Liver (tissue), 9 donors: ENCODE data around the gene RCL1. TPM values are rescaled to one million over a fixed set of nuclear protein-coding genes. Genes with fewer than 3 reads are reported as not detected.

Experiments
- DNase-seq: peaks from one replicate; pipeline ENCODE4 v3.0.0-alpha.2; 2017; ENCODE audit warnings: low spot score
- H3K27ac ChIP-seq, 2 donors: one replicate each; pipeline ENCODE4 v1.7.0; 2013; ENCODE audit warnings: inconsistent platforms in 2 of 2, low read length in 2 of 2, control low read depth in 1 of 2, low read depth in 1 of 2, mild to moderate bottlenecking in 1 of 2
- H3K27me3 ChIP-seq, 4 donors: one replicate each; pipeline versions ENCODE4 v1.6.1 to v1.7.0; 2013; ENCODE audit warnings: low read length in 3 of 4, inconsistent platforms in 1 of 4, mild to moderate bottlenecking in 1 of 4, moderate library complexity in 1 of 4; ENCODE audit not compliant: control insufficient read depth in 4 of 4, insufficient read depth in 4 of 4
- H3K36me3 ChIP-seq, 4 donors: one replicate each; pipeline versions ENCODE4 v1.6.1 to v1.7.0; 2013; ENCODE audit warnings: low read length in 3 of 4, mild to moderate bottlenecking in 3 of 4, low read depth in 1 of 4, moderate library complexity in 1 of 4; ENCODE audit not compliant: control insufficient read depth in 4 of 4, insufficient read depth in 3 of 4
- H3K4me1 ChIP-seq, 4 donors: one replicate each; pipeline versions ENCODE4 v1.6.1 to v1.7.0; 2013; ENCODE audit warnings: low read length in 3 of 4, mild to moderate bottlenecking in 3 of 4, moderate library complexity in 1 of 4; ENCODE audit not compliant: control insufficient read depth in 4 of 4, insufficient read depth in 4 of 4
- H3K4me3 ChIP-seq, 3 donors: one replicate each; pipeline versions ENCODE4 v1.6.1 to v1.7.0; 2013; ENCODE audit warnings: low read length in 3 of 3, control low read depth in 1 of 3, low read depth in 1 of 3, mild to moderate bottlenecking in 1 of 3
- H3K9ac ChIP-seq, 2 donors: one replicate each; pipeline ENCODE4 v1.7.0; 2013; ENCODE audit warnings: low read length in 2 of 2, mild to moderate bottlenecking in 2 of 2, moderate library complexity in 2 of 2, control low read depth in 1 of 2, low read depth in 1 of 2
- H3K9me3 ChIP-seq, 4 donors: one replicate each; pipeline versions ENCODE4 v1.6.1 to v1.7.0; 2013; ENCODE audit warnings: low read length in 3 of 4; ENCODE audit not compliant: control insufficient read depth in 4 of 4
- EGR1 ChIP-seq, 2 donors: IDR thresholded peaks; 2 replicates each; pipeline ENCODE4 v1.6.1; 2016 to 2018; ENCODE audit warnings: antibody characterized with exemption in 2 of 2, low read depth in 2 of 2
- FOXA1 ChIP-seq: IDR thresholded peaks from 2 replicates; pipeline ENCODE4 v1.6.1; 2016; ENCODE audit warnings: antibody characterized with exemption
- FOXA2 ChIP-seq: IDR thresholded peaks from 2 replicates; pipeline ENCODE4 v1.6.1; 2016; ENCODE audit warnings: antibody characterized with exemption
- GABPA ChIP-seq, 2 donors: IDR thresholded peaks in 1 of 2; conservative IDR thresholded peaks in 1 of 2; 2 replicates each; pipeline ENCODE4 v1.6.1; 2016; ENCODE audit warnings: antibody characterized with exemption in 2 of 2, mild to moderate bottlenecking in 1 of 2, moderate library complexity in 1 of 2
- HNF4A ChIP-seq, 2 donors: conservative IDR thresholded peaks; 2 replicates each; pipeline ENCODE4 v1.6.1; 2016; ENCODE audit warnings: antibody characterized with exemption in 2 of 2, mild to moderate bottlenecking in 2 of 2
- HNF4G ChIP-seq: IDR thresholded peaks from 2 replicates; pipeline ENCODE4 v1.6.1; 2016; ENCODE audit warnings: antibody characterized with exemption
- JUND ChIP-seq, 2 donors: IDR thresholded peaks; 2 replicates each; pipeline ENCODE4 v1.6.1; 2016; ENCODE audit warnings: antibody characterized with exemption in 2 of 2
- RAD21 ChIP-seq, 2 donors: IDR thresholded peaks; 2 replicates each; pipeline ENCODE4 v1.6.1; 2016; ENCODE audit warnings: antibody characterized with exemption in 2 of 2, mild to moderate bottlenecking in 2 of 2
- RXRA ChIP-seq, 2 donors: IDR thresholded peaks; 2 replicates each; pipeline ENCODE4 v1.6.1; 2017 to 2018; ENCODE audit warnings: antibody characterized with exemption in 2 of 2, mild to moderate bottlenecking in 1 of 2
- SP1 ChIP-seq: IDR thresholded peaks from 2 replicates; pipeline ENCODE4 v1.6.1; 2018; ENCODE audit warnings: antibody characterized with exemption, mild to moderate bottlenecking
- TAF1 ChIP-seq: conservative IDR thresholded peaks from 2 replicates; pipeline ENCODE4 v1.6.1; 2016; ENCODE audit warnings: antibody characterized with exemption, mild to moderate bottlenecking
- YY1 ChIP-seq: IDR thresholded peaks from 2 replicates; pipeline ENCODE4 v1.6.1; 2016; ENCODE audit warnings: antibody characterized with exemption, mild to moderate bottlenecking
- WGBS: extraction: QIAGEN DNeasy Blood & Tissue Kit; methylation state at CpG from one replicate; pipeline ENCODE4 v1.1.7; 2013; 5-methylcytosine and 5-hydroxymethylcytosine counted together
- polyA plus RNA-seq, 2 donors: library from polyadenylated mRNA; stranded (reverse) in 1 of 2; unstranded in 1 of 2; fragments of 200-250 nt in 1 of 2; fragments of >200 nt in 1 of 2; fragmentation: Nextera tagmentation in 1 of 2; extraction: Ambion mirVana in 1 of 2; gene quantifications; one replicate each; pipeline versions ENCODE4 v1.2.1 to v1.2.3, GENCODE V29; 2013 to 2015
- total RNA-seq, 2 donors: library from RNA; depleted of rRNA; stranded (reverse); fragments of >200 nt; gene quantifications; one replicate each; pipeline ENCODE4 v1.2.3, GENCODE V29; 2014
- TF ChIP-seq, protein P1 (sequence below): IDR thresholded peaks from 2 replicates; pipeline ENCODE4 v1.6.1; 2016; ENCODE audit warnings: antibody characterized with exemption
- TF ChIP-seq, protein P2 (sequence below): fragments of 150-350 bp; IDR thresholded peaks from 2 replicates; pipeline ENCODE4 v1.5.1; 2017; ENCODE audit warnings: improper control_type of control experiment, low read depth, low read length; ENCODE audit not compliant: missing input control
- TF ChIP-seq, protein P3 (sequence below): IDR thresholded peaks from 2 replicates; pipeline ENCODE4 v1.6.1; 2016; ENCODE audit warnings: antibody characterized with exemption
- TF ChIP-seq, protein P4 (sequence below): IDR thresholded peaks from 2 replicates; pipeline ENCODE4 v1.6.1; 2016; ENCODE audit warnings: antibody characterized with exemption, mild to moderate bottlenecking
- TF ChIP-seq, protein P5 (sequence below): IDR thresholded peaks from 2 replicates; pipeline ENCODE4 v1.6.1; 2016; ENCODE audit warnings: antibody characterized with exemption
- donor health status: healthy.
- donor health status: healthy.
- donor health status: healthy.
- donor health status: healthy.
- donor health status: healthy.

RCL1 gene
- total and polyA plus RNA-seq, 4 donors = 52.2 to 121 (median 86.8) TPM

DNA sequence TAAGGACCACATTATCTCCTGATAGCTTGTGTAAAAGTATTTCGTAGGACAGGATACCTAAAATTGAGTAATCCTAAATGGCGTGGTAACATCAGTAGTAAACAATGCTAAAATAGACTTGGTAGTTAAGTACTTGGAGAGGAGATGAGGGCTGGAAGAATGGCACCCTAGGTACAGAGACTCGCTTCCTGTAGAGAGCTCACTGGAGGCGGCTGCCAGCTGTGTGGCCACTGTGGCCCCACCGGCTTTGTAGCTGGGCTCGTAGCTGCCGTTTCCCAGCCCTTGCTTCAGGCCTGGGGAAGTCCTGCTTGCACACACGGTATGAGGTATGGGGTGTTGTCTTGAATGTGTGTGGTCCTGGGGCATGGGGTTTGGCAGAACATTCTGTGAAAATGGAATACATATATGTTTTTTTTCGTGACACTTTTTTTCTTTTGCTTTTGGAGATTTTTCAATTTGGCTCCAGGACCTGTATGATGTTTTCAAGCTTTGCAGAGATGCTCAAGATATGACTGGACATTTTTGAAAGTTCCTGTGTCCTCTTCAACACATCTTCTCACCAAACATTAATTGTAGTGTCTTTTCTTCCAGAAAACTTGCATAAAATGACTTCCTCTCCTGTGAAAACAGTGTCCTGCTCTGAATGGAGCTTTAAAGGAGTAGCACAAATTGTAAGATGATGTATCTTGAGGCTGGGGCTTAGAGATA is 58.0 kb downstream of the RCL1 start:
- H3K36me3 ChIP-seq = peaks cover 4 to 62% (median 50%) of the 10 kb centered on the region in 4 donors
- WGBS = 79% methylated on average over 9 of the region's 9 CpGs
- H3K27ac ChIP-seq = peak overlapping the region; percentile 74 to 75
- no peaks in the 10 kb centered on the region for H3K9me3 ChIP-seq
- TF ChIP-seq, protein P1, sequence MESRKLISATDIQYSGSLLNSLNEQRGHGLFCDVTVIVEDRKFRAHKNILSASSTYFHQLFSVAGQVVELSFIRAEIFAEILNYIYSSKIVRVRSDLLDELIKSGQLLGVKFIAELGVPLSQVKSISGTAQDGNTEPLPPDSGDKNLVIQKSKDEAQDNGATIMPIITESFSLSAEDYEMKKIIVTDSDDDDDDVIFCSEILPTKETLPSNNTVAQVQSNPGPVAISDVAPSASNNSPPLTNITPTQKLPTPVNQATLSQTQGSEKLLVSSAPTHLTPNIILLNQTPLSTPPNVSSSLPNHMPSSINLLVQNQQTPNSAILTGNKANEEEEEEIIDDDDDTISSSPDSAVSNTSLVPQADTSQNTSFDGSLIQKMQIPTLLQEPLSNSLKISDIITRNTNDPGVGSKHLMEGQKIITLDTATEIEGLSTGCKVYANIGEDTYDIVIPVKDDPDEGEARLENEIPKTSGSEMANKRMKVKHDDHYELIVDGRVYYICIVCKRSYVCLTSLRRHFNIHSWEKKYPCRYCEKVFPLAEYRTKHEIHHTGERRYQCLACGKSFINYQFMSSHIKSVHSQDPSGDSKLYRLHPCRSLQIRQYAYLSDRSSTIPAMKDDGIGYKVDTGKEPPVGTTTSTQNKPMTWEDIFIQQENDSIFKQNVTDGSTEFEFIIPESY = no peak
- TF ChIP-seq EGR1 (IDR thresholded peaks at IDR 0.05; ENCODE audit: low read depth in 2 of 2) (no peak), HNF4A (conservative IDR thresholded peaks at IDR 0.05) (no peak), GABPA (IDR thresholded peaks at IDR 0.05 in 1 of 2, conservative IDR thresholded peaks at IDR 0.05 in 1 of 2) (no peak), FOXA2 (no peak), FOXA1 (no peak), JUND (IDR thresholded peaks at IDR 0.05) (no peak), YY1 (no peak), SP1 (no peak), RXRA (IDR thresholded peaks at IDR 0.05) (no peak)
- TF ChIP-seq, protein P2, sequence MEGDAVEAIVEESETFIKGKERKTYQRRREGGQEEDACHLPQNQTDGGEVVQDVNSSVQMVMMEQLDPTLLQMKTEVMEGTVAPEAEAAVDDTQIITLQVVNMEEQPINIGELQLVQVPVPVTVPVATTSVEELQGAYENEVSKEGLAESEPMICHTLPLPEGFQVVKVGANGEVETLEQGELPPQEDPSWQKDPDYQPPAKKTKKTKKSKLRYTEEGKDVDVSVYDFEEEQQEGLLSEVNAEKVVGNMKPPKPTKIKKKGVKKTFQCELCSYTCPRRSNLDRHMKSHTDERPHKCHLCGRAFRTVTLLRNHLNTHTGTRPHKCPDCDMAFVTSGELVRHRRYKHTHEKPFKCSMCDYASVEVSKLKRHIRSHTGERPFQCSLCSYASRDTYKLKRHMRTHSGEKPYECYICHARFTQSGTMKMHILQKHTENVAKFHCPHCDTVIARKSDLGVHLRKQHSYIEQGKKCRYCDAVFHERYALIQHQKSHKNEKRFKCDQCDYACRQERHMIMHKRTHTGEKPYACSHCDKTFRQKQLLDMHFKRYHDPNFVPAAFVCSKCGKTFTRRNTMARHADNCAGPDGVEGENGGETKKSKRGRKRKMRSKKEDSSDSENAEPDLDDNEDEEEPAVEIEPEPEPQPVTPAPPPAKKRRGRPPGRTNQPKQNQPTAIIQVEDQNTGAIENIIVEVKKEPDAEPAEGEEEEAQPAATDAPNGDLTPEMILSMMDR = no peak
- TF ChIP-seq, protein P3, sequence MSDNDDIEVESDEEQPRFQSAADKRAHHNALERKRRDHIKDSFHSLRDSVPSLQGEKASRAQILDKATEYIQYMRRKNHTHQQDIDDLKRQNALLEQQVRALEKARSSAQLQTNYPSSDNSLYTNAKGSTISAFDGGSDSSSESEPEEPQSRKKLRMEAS = no peak
- peaks cover 4 to 56% (median 43%) of the 10 kb centered on the region in 4 donors for H3K4me1 ChIP-seq
- H3K4me3 ChIP-seq = no peak overlapping the region
- no peak overlapping the region for H3K9ac ChIP-seq
- H3K27me3 ChIP-seq = no peaks in the 10 kb centered on the region
- no peak for DNase-seq

DNA sequence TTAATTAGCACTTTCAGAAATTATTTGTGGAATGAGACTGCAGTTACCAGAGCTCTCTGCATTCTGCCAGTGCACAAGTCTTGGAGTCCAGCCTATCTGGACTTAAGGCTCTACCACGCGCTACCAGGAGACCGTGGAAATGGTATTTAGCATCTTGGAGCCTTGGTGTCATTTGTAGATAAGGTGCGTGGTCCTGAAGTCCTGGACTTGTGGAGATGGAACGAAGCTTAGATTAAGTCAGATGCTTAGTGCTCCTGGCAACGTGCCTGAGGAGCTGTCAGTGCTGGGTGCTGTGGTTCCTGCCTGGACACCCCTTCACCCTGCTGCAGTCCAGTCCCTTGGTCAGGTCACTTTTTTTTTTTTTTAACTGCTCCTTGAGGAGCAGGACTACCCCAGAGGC is 59.7 kb downstream of the RCL1 start:
- Histone ChIP-seq H3K27me3 (no peaks in the 10 kb centered on the region), H3K9ac (no peak overlapping the region), H3K36me3 (peaks cover 2 to 70% (median 53%) of the 10 kb centered on the region in 4 donors), H3K27ac (no peak overlapping the region), H3K4me3 (no peak overlapping the region), H3K4me1 (peaks cover 4 to 43% (median 34%) of the 10 kb centered on the region in 4 donors), H3K9me3 (no peaks in the 10 kb centered on the region)
- 90% methylated on average over 6 of the region's 6 CpGs for WGBS
- no peak for TF ChIP-seq FOXA1
- no peak for TF ChIP-seq GABPA (IDR thresholded peaks at IDR 0.05 in 1 of 2, conservative IDR thresholded peaks at IDR 0.05 in 1 of 2)
- no peak for TF ChIP-seq SP1
- no peak for TF ChIP-seq EGR1 (IDR thresholded peaks at IDR 0.05; ENCODE audit: low read depth in 2 of 2)
- TF ChIP-seq FOXA2 = no peak
- no peak for TF ChIP-seq HNF4G
- TF ChIP-seq, protein P4, sequence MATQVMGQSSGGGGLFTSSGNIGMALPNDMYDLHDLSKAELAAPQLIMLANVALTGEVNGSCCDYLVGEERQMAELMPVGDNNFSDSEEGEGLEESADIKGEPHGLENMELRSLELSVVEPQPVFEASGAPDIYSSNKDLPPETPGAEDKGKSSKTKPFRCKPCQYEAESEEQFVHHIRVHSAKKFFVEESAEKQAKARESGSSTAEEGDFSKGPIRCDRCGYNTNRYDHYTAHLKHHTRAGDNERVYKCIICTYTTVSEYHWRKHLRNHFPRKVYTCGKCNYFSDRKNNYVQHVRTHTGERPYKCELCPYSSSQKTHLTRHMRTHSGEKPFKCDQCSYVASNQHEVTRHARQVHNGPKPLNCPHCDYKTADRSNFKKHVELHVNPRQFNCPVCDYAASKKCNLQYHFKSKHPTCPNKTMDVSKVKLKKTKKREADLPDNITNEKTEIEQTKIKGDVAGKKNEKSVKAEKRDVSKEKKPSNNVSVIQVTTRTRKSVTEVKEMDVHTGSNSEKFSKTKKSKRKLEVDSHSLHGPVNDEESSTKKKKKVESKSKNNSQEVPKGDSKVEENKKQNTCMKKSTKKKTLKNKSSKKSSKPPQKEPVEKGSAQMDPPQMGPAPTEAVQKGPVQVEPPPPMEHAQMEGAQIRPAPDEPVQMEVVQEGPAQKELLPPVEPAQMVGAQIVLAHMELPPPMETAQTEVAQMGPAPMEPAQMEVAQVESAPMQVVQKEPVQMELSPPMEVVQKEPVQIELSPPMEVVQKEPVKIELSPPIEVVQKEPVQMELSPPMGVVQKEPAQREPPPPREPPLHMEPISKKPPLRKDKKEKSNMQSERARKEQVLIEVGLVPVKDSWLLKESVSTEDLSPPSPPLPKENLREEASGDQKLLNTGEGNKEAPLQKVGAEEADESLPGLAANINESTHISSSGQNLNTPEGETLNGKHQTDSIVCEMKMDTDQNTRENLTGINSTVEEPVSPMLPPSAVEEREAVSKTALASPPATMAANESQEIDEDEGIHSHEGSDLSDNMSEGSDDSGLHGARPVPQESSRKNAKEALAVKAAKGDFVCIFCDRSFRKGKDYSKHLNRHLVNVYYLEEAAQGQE = no peak
- TF ChIP-seq, protein P3 = no peak
- TF ChIP-seq YY1 = no peak
- TF ChIP-seq JUND (IDR thresholded peaks at IDR 0.05) = no peak
- TF ChIP-seq RAD21 (IDR thresholded peaks at IDR 0.05) = no peak
- TF ChIP-seq HNF4A (conservative IDR thresholded peaks at IDR 0.05) = no peak
- no peak for TF ChIP-seq TAF1
- TF ChIP-seq, protein P5, sequence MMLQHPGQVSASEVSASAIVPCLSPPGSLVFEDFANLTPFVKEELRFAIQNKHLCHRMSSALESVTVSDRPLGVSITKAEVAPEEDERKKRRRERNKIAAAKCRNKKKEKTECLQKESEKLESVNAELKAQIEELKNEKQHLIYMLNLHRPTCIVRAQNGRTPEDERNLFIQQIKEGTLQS = no peak
- TF ChIP-seq, protein P2 = no peak
- DNase-seq = peak; percentile 81
